Uterus (tissue), 4 donors: Measurements from ENCODE around the gene P2RY8. TPM values are rescaled to one million over a fixed set of nuclear protein-coding genes. Genes with fewer than 3 reads are reported as not detected.

Experiments
- DNase-seq, 2 donors: peaks; one replicate each; pipeline ENCODE4 v3.0.0-alpha.2; 2019 to 2020
- H3K27ac ChIP-seq, 2 donors: fragments of 200-600 bp; sonication (generic); 1 replicate in 1 of 2; 2 replicates in 1 of 2; pipeline ENCODE4 v1.5.1; 2016 to 2018
- H3K27me3 ChIP-seq, 2 donors: fragments of 200-600 bp; sonication (generic); one replicate each; pipeline ENCODE4 v1.5.1; 2018 to 2019; ENCODE audit warnings: control low read depth in 1 of 2
- H3K36me3 ChIP-seq, 2 donors: fragments of 200-600 bp; sonication (generic); one replicate each; pipeline ENCODE4 v1.5.1; 2019; ENCODE audit warnings: control low read depth in 1 of 2
- H3K4me1 ChIP-seq, 2 donors: fragments of 200-600 bp; sonication (generic); one replicate each; pipeline ENCODE4 v1.5.1; 2018 to 2019; ENCODE audit warnings: control low read depth in 1 of 2
- H3K4me3 ChIP-seq, 2 donors: fragments of 200-600 bp; sonication (generic); 1 replicate in 1 of 2; 2 replicates in 1 of 2; pipeline ENCODE4 v1.5.1; 2018 to 2019; ENCODE audit warnings: mild to moderate bottlenecking in 1 of 2
- H3K9me3 ChIP-seq, 2 donors: fragments of 200-600 bp; sonication (generic); one replicate each; pipeline ENCODE4 v1.5.1; 2019; ENCODE audit warnings: control low read depth in 1 of 2
- CTCF ChIP-seq, 4 experiments: fragments of 200-600 bp in 2 of 4; fragments of 450-650 bp in 2 of 4; sonication (generic) in 2 of 4; IDR thresholded peaks; one replicate each; pipeline ENCODE4 v1.5.1; 2016 to 2019; ENCODE audit warnings: antibody characterized with exemption in 4 of 4, mild to moderate bottlenecking in 2 of 4, moderate library complexity in 1 of 4
- POLR2A ChIP-seq, 2 donors: fragments of 450-650 bp; IDR thresholded peaks; one replicate each; pipeline ENCODE4 v1.6.1; 2016; ENCODE audit warnings: antibody characterized with exemption in 2 of 2, mild to moderate bottlenecking in 1 of 2, moderate library complexity in 1 of 2
- intact Hi-C: fragments of 100-400 bp; cut with DNase I; formaldehyde crosslinking; loops from one replicate; pipeline ENCODE4 v1.15.1; 2023; ENCODE audit warnings: low total_unique reads
- total RNA-seq, 4 donors: library from RNA; depleted of rRNA in 3 of 4; stranded (reverse); fragments of >200 nt in 3 of 4; gene quantifications; one replicate each; pipeline versions ENCODE4 v1.1.0 to v1.2.4, GENCODE V29; 2014 to 2023
- donor health status: DM: yes; HTN: yes; CAD: no.

The P2RY8 gene
- total RNA-seq, 4 donors from 2014 or later, result 0.59 to 3.6 (median 0.90) TPM; not detected in 1

- TF ChIP-seq POLR2A (IDR thresholded peaks at IDR 0.05), result no peak
- no peak for TF ChIP-seq CTCF (IDR thresholded peaks at IDR 0.05)
- no peaks in the 10 kb centered on the region for H3K4me1 ChIP-seq
- H3K27me3 ChIP-seq, result no peaks in the 10 kb centered on the region
- intact Hi-C loops, result no loop called here
- no peak for DNase-seq
- H3K27ac ChIP-seq, result no peak overlapping the region
- H3K4me3 ChIP-seq, result no peak overlapping the region
- no peaks in the 10 kb centered on the region for H3K36me3 ChIP-seq
- H3K9me3 ChIP-seq, result no peaks in the 10 kb centered on the region
These were observed 49.6 kb downstream of the P2RY8 start for GRCh38 chrX:1487401-1487800.

GRCh38 chrX:1486749-1487361 lies 50.1 kb downstream of the P2RY8 start:
- peak in 1 of 2 donors; percentile 36 for DNase-seq
- no peaks in the 10 kb centered on the region for H3K27me3 ChIP-seq
- H3K4me3 ChIP-seq, result no peak overlapping the region
- TF ChIP-seq POLR2A (IDR thresholded peaks at IDR 0.05), result no peak
- no peak for TF ChIP-seq CTCF (IDR thresholded peaks at IDR 0.05)
- no peaks in the 10 kb centered on the region for H3K4me1 ChIP-seq
- no peaks in the 10 kb centered on the region for H3K36me3 ChIP-seq
- no peaks in the 10 kb centered on the region for H3K9me3 ChIP-seq
- intact Hi-C loops, result no loop called here
- H3K27ac ChIP-seq, result no peak overlapping the region

DNA sequence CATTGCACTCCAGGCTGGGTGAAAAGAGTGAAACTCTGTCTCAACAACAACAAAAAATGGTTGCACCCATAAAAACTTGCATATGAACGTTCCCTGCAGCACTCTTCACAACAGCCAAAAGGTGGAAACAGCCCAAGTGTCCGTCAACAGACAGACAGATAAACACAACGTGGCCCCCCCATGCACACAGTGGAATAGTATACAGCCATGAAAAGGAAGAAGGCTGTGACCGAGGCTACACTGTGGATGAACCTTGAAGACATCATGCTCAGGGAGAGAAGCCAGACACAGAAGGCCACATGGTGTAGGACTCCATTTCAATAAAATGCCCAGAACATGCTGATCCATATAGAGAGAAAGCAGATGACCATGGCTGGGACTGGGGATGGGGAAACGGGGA lies 50.8 kb downstream of the P2RY8 start:
- Histone ChIP-seq H3K27ac (no peak overlapping the region), H3K4me3 (no peak overlapping the region), H3K27me3 (no peaks in the 10 kb centered on the region), H3K36me3 (no peaks in the 10 kb centered on the region), H3K9me3 (no peaks in the 10 kb centered on the region), H3K4me1 (no peaks in the 10 kb centered on the region)
- TF ChIP-seq CTCF (IDR thresholded peaks at IDR 0.05) (no peak), POLR2A (IDR thresholded peaks at IDR 0.05) (no peak)
- DNase-seq, result no peak
- intact Hi-C loops, result no loop called here

DNA sequence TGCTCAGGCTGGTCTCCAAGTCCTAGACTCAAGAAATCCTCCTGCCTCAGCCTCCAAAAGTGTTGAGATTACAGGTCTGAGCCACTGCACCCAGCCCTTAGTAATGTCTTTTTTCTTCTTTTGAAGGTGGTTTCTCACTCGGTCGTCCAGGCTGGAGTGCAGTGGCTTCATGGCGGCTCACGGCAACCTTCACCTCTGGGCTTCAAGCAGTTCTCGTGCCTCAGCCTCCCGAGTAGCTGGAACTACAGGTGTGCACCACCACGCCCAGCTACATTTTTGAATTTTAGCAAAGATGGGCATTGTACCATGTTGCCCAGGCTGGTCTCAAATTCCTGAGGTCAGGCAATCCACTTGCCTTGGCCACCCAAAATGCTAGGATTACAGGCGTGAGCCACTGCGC lies 52.0 kb downstream of the P2RY8 start:
- DNase-seq, result no peak
- H3K4me3 ChIP-seq, result no peak overlapping the region
- H3K4me1 ChIP-seq, result no peaks in the 10 kb centered on the region
- H3K9me3 ChIP-seq, result no peaks in the 10 kb centered on the region
- no peaks in the 10 kb centered on the region for H3K36me3 ChIP-seq
- no peak overlapping the region for H3K27ac ChIP-seq
- H3K27me3 ChIP-seq, result no peaks in the 10 kb centered on the region
- intact Hi-C loops, result no loop called here
- TF ChIP-seq POLR2A (IDR thresholded peaks at IDR 0.05) (no peak), CTCF (IDR thresholded peaks at IDR 0.05) (no peak)

DNA sequence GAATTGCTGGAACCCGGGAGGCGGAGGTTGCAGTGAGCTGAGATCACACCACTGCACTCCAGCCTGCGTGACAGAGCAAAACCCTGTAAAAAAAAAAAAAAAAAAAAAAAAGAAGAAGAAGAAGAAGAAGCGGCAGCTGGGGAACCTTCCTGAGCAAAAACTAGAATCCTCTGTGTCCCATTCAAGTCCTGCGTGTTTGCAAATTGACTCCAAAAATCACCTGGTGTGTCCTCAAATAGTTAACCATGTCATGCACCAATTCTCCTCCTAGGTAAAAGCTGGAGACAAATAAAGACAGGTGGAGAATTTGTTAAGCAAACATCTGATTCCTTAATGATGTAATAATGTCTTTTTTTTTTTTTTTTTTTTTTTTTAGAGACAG lies 52.4 kb downstream of the P2RY8 start:
- H3K4me1 ChIP-seq, result no peaks in the 10 kb centered on the region
- DNase-seq, result no peak
- no peak for TF ChIP-seq POLR2A (IDR thresholded peaks at IDR 0.05)
- TF ChIP-seq CTCF (IDR thresholded peaks at IDR 0.05), result no peak
- intact Hi-C loops, result no loop called here
- no peak overlapping the region for H3K4me3 ChIP-seq
- no peaks in the 10 kb centered on the region for H3K9me3 ChIP-seq
- H3K36me3 ChIP-seq, result no peaks in the 10 kb centered on the region
- no peak overlapping the region for H3K27ac ChIP-seq
- no peaks in the 10 kb centered on the region for H3K27me3 ChIP-seq
